Liver (tissue), 3 donors: Measurements from ENCODE around the gene TMEM123.

Experiments
- CTCF ChIP-seq: fragments of 150-350 bp; IDR thresholded peaks from 2 replicates; pipeline ENCODE4 v1.5.1; 2017; ENCODE audit warnings: improper control_type of control experiment, low read depth, low read length; ENCODE audit not compliant: missing input control
- EGR1 ChIP-seq, 2 donors: IDR thresholded peaks; 2 replicates each; pipeline ENCODE4 v1.6.1; 2016 to 2018; ENCODE audit warnings: antibody characterized with exemption in 2 of 2, low read depth in 2 of 2
- FOXA1 ChIP-seq: IDR thresholded peaks from 2 replicates; pipeline ENCODE4 v1.6.1; 2016; ENCODE audit warnings: antibody characterized with exemption
- GABPA ChIP-seq, 2 donors: IDR thresholded peaks in 1 of 2; conservative IDR thresholded peaks in 1 of 2; 2 replicates each; pipeline ENCODE4 v1.6.1; 2016; ENCODE audit warnings: antibody characterized with exemption in 2 of 2, mild to moderate bottlenecking in 1 of 2, moderate library complexity in 1 of 2
- JUND ChIP-seq, 2 donors: IDR thresholded peaks; 2 replicates each; pipeline ENCODE4 v1.6.1; 2016; ENCODE audit warnings: antibody characterized with exemption in 2 of 2
- MAX ChIP-seq: IDR thresholded peaks from 2 replicates; pipeline ENCODE4 v1.6.1; 2016; ENCODE audit warnings: antibody characterized with exemption
- RAD21 ChIP-seq, 2 donors: IDR thresholded peaks; 2 replicates each; pipeline ENCODE4 v1.6.1; 2016; ENCODE audit warnings: antibody characterized with exemption in 2 of 2, mild to moderate bottlenecking in 2 of 2
- SP1 ChIP-seq: IDR thresholded peaks from 2 replicates; pipeline ENCODE4 v1.6.1; 2018; ENCODE audit warnings: antibody characterized with exemption, mild to moderate bottlenecking
- TAF1 ChIP-seq: conservative IDR thresholded peaks from 2 replicates; pipeline ENCODE4 v1.6.1; 2016; ENCODE audit warnings: antibody characterized with exemption, mild to moderate bottlenecking
- donor health status: healthy.
- donor health status: healthy.

GRCh38 chr11:102436561-102436960 lies 16.0 kb downstream of the TMEM123 start:
- no peak for TF ChIP-seq CTCF
- TF ChIP-seq MAX: no peak
- TF ChIP-seq JUND (IDR thresholded peaks at IDR 0.05): no peak
- TF ChIP-seq TAF1: no peak
- no peak for TF ChIP-seq RAD21 (IDR thresholded peaks at IDR 0.05)
- no peak for TF ChIP-seq SP1
- TF ChIP-seq FOXA1: no peak
- no peak for TF ChIP-seq GABPA (IDR thresholded peaks at IDR 0.05 in 1 of 2, conservative IDR thresholded peaks at IDR 0.05 in 1 of 2)
- TF ChIP-seq EGR1 (IDR thresholded peaks at IDR 0.05; ENCODE audit: low read depth in 2 of 2): no peak
